HL-60 (cell line): ENCODE measurements around the gene PTCRA.
A peak's percentile ranks its signal among the peaks of the same experiment; 100 is the strongest.
"Not testable (repeated sequence)": the region's sequence is repeated elsewhere in the genome, so short reads cannot be mapped to it uniquely, and the experiment has no call there.

Experiments
- DNase-seq, 2 experiments: peaks; one replicate each; pipeline ENCODE4 v3.0.0-alpha.2; 2010 to 2020; ENCODE audit warnings: low read depth in 1 of 2, low spot score in 1 of 2
- H3K27ac ChIP-seq: fragments of 250-450 bp; sonication (Bioruptor Pico); replicated peaks from 2 replicates; pipeline ENCODE4 v1.5.1; 2020; ENCODE audit warnings: mild to moderate bottlenecking, moderate library complexity
- H3K27me3 ChIP-seq: fragments of 250-450 bp; sonication (Bioruptor Pico); 2 replicates; pipeline ENCODE4 v1.5.1; 2021; ENCODE audit warnings: mild to moderate bottlenecking, moderate library complexity; ENCODE audit not compliant: insufficient read depth, poor library complexity, severe bottlenecking
- H3K4me3 ChIP-seq: replicated peaks from 2 replicates; pipeline ENCODE4 v1.5.1; 2011; ENCODE audit warnings: mild to moderate bottlenecking, control low read depth, low read length; ENCODE audit not compliant: insufficient read depth
- CTCF ChIP-seq: IDR thresholded peaks from one replicate; pipeline ENCODE4 v1.5.1; 2011; ENCODE audit warnings: low read length, control low read depth, inconsistent platforms; ENCODE audit not compliant: insufficient read depth
- GABPA ChIP-seq: IDR thresholded peaks from 2 replicates; pipeline ENCODE4 v1.6.1; 2012; ENCODE audit warnings: low read depth
- POLR2AphosphoS5 ChIP-seq: IDR thresholded peaks from 2 replicates; pipeline ENCODE4 v1.6.1; 2012; ENCODE audit warnings: low read depth
- REST ChIP-seq: IDR thresholded peaks from 2 replicates; pipeline ENCODE4 v1.6.1; 2012; ENCODE audit warnings: low read depth; ENCODE audit not compliant: insufficient replicate concordance
- SPI1 ChIP-seq: IDR thresholded peaks from 2 replicates; pipeline ENCODE4 v1.6.1; 2012; ENCODE audit warnings: low read depth, mild to moderate bottlenecking, borderline replicate concordance

Gene PTCRA

GRCh38 chr6:42885702-42886101 is 30.2 kb upstream of the PTCRA start:
- TF ChIP-seq CTCF (no peak), REST (no peak), SPI1 (no peak), POLR2AphosphoS5 (no peak), GABPA (no peak)

GRCh38 chr6:42888201-42888600 is 27.7 kb upstream of the PTCRA start:
- not testable (repeated sequence) for H3K27me3 ChIP-seq, H3K27ac ChIP-seq, DNase-seq, H3K4me3 ChIP-seq

More at GRCh38 chr6:42885702-42886101, 30.2 kb upstream of the PTCRA start:
- H3K4me3 ChIP-seq, result no peak overlapping the region
- DNase-seq, result no peak
- H3K27ac ChIP-seq, result no peak overlapping the region
- no peaks in the 10 kb centered on the region for H3K27me3 ChIP-seq

GRCh38 chr6:42889815-42890214 is 26.0 kb upstream of the PTCRA start:
- Histone ChIP-seq H3K4me3 (peak overlapping the region; percentile 83), H3K27me3 (no peaks in the 10 kb centered on the region), H3K27ac (peak overlapping the region; percentile 94)
- peak in 1 of 2 experiments; percentile 13 for DNase-seq
- TF ChIP-seq REST (no peak), GABPA (no peak), POLR2AphosphoS5 (no peak), SPI1 (no peak), CTCF (no peak)

GRCh38 chr6:42890311-42891198 is 25.3 kb upstream of the PTCRA start:
- Histone ChIP-seq H3K27me3 (no peaks in the 10 kb centered on the region), H3K4me3 (peak overlapping the region; percentile 83), H3K27ac (peak overlapping the region; percentile 94)
- DNase-seq, result peak; percentile 88 to 97
- no peak for TF ChIP-seq CTCF
- TF ChIP-seq POLR2AphosphoS5, result peak; percentile 93
- TF ChIP-seq GABPA, result peak; percentile 60
- TF ChIP-seq SPI1, result no peak; the same call in 1 of the 2 replicates
- TF ChIP-seq REST, result peak; percentile 61
